ENCODE data around the gene CD44. TPM values are rescaled to one million over a fixed set of nuclear protein-coding genes. Genes with fewer than 3 reads are reported as not detected.
"Not testable (repeated sequence)": the region's sequence is repeated elsewhere in the genome, so short reads cannot be mapped to it uniquely, and the experiment has no call there.

The CD44 gene
- total RNA-seq = 356 TPM

DNA sequence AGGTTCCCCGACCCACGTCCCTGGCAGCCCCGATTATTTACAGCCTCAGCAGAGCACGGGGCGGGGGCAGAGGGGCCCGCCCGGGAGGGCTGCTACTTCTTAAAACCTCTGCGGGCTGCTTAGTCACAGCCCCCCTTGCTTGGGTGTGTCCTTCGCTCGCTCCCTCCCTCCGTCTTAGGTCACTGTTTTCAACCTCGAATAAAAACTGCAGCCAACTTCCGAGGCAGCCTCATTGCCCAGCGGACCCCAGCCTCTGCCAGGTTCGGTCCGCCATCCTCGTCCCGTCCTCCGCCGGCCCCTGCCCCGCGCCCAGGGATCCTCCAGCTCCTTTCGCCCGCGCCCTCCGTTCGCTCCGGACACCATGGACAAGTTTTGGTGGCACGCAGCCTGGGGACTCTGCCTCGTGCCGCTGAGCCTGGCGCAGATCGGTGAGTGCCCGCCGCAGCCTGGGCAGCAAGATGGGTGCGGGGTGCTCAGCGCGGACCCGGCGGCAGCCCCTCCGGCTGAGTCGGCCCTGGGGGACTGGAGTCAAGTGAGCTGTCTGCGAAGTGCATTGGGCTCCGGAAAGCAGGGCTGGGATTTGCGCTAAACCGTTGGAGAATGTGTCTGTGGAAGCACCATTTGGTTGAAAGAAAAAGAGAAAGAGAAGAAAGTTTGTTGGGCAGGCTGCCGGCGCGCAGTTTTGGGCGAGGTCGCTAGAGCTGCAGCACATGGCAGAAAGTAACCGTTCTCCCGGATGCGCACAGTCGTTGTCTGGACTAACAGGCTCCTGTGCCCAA lies at the start of gene CD44:
CD44 (plus strand) TSS at position 229 of the 779 bp plus-strand sequence; CDS start at position 362, 133 bp downstream.
- peak; percentile 64 for DNase-seq (ENCODE audit: low spot score)

DNA sequence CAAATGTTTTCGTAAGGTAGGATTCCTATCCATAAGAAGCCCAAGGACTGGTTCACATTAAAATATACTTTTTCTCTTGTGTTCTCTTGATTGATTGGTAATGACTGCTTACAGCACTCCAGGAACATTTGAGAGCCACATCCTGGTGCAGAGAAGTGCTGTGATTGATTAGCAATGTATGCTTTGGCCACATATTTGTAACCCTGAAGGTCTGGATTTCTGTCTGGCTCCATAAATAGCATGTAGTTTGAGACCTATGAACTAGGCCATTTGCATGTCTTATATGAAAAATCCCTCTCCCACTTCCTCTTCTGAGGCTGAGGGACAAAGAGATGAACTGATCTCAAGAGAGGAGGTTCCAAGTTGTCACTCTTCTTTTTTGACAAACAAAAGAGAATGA lies 49.3 kb upstream of the CD44 start:
- no peak for DNase-seq (ENCODE audit: low spot score)

GRCh38 chr11:35090125-35090524 lies 48.8 kb upstream of the CD44 start:
- no peak for DNase-seq (ENCODE audit: low spot score)

GRCh38 chr11:35090991-35091390 lies 48.0 kb upstream of the CD44 start:
- DNase-seq (ENCODE audit: low spot score) = not testable (repeated sequence)

DNA sequence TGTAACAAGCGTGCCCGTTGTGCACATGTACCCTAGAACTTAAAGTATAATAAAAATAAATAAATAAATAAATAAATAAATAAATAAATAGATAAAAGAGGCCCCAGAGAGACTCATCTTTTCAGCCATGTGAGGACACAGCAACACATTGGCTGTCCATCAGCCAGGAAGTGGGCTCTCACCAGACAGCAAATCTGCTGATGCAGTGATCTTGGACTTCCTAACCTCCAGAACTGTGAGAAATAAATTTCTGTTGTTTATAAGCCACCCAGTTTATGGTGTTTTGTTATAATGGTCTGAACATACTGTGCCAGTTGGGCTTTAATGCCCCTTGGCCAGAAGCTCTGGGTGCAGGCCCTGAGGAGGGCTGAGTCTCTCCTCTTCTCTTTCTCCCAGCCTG lies 42.2 kb upstream of the CD44 start:
- DNase-seq (ENCODE audit: low spot score) = no peak

DNA sequence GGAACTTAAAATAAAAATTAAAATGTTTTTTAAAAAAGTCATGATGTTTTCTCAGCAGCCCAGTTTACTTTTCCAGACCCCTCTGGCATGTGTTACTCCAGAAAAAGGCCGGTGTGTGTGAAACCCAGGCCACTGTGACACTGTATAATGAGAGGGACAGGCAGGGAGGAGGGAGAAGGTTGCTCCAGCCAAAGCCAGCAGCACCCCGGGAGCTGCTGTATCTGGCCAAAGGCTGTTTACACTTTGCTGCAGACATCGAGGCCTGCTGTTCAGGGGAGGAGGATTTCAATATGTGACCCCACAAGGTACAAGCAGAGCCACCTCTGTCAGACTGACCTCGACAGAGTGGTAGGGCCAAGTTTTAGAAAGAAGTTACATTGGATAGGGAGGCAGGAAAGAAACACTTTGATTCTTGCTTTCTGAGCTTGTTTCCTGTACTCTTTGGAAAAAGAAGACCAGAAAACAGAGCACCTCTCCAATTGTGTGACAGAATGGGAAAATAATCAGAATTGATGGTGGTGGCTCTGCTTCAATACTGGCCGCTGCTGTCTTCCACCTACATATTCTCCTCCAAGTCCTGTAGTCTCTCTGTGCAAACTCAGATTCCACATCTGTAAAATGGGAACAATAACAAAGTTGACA lies 41.0 kb upstream of the CD44 start:
- DNase-seq (ENCODE audit: low spot score) = no peak

DNA sequence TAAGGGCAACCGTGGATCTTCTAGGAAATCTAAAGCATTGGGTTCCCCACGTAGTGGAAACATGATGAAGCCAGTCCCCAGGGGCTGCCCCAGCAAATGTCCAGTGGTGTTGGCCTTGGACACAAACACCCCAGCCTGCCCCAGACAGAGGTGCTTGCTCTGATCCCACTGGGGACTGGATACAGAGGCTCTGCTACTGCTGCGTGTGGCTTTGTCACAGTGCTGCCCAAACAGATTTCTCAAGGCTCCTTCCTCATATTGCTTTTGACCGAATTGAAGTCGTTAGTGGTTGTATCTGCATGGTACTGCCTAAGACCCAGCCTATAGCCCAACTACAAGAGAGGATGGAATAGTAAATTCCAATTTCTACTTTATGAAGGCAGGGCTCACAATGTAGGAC lies 40.1 kb upstream of the CD44 start:
- DNase-seq (ENCODE audit: low spot score) = no peak

- DNase-seq (ENCODE audit: low spot score) = no peak
Observed at GRCh38 chr11:35099278-35100012, 39.5 kb upstream of the CD44 start.

- DNase-seq (ENCODE audit: low spot score) = no peak
Observed at GRCh38 chr11:35100013-35100383, 39.0 kb upstream of the CD44 start.

DNA sequence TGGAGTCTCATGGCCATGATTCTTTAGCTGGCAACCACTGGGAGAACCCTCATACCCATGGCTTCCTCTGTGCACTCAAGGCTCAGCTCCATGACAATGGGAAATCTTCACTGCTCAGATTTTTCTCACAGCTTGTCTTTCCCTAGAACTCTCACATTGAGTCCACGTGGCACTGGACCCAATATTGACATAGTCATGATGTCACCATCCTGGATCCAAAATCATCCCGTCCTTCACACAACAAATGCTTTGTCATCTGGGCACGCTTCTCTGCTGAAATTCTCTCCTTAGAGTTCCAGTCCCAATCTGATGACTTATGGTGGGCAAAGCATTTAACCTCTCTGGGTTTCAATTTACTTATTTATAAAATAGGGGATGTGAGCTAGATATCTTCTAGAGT lies 37.7 kb upstream of the CD44 start:
- DNase-seq (ENCODE audit: low spot score) = no peak

DNA sequence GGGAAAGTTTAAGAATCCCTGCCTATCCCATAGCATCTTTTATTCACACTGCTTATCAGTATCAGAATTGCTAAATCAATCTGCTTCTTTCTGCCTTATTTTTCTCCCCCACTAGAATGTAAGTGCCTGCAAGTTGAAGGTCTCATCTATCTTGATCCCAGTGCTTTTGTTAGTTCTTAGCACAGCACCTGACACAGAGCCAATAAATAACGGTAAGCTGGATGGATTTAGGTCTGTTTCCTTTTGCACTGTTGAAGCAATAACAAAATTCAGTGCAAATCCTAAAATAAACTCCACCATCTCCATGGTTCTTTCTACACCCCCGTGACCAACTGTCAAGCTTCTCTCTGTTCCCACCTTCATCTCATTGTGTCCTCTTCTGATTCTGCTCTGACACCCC lies 36.7 kb upstream of the CD44 start:
- DNase-seq (ENCODE audit: low spot score) = no peak

DNA sequence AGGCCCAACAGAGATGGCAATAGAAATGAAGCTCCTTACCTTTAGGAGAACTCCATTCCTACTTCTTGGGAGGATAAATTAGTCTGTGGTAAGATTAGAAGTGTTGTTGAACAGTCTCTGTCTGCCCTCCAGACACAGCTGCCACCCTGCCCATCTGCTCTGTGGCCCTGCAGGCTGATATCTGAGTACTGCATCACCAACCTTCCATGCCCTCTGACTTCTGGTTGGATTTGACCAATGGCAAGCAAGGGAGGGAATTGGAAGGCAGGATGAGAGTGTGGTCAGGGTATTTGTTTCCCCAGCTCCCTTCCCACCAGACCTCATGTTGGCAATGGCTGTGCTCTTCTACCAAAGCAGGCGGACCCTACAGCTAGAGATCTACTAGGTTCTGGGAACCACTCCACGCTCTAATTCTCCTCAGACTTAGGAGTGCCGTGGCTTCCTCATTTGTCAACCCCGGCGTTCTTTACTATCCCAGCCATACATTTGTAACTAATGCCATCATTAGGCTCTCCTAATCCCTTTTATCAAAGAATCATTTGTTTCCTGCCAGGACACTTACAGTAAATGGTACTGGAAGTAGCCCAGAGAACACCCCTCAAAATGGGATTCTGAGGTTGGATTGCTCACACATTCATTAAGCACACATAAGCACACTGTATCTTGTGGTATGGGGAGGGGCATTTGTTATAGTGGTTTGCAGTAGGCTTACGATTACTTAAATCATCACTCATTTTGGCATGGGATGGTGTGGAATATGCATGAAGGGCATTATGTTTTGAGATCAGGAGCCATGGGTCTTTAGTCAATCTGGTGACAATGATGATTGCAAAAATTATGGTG lies 35.4 kb upstream of the CD44 start:
- DNase-seq (ENCODE audit: low spot score) = no peak

DNA sequence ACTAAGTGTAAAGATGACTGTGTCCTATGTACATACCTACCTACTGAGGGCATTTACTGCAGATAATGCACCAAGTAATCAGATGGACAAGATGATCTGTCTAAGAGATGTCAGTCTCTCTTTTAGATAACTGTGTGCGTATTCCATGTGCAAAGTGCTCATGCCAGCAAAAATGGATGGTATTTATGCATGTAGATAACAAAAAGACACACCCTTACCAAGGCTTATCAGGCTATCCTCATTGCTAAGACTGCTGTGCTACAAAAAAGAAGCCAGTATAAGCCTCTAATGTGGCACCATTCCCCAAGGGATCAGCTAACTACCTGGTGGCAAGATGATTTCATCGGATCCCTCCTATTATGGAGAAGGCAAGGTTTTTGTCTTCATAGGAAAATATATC lies 34.3 kb upstream of the CD44 start:
- no peak for DNase-seq (ENCODE audit: low spot score)

DNA sequence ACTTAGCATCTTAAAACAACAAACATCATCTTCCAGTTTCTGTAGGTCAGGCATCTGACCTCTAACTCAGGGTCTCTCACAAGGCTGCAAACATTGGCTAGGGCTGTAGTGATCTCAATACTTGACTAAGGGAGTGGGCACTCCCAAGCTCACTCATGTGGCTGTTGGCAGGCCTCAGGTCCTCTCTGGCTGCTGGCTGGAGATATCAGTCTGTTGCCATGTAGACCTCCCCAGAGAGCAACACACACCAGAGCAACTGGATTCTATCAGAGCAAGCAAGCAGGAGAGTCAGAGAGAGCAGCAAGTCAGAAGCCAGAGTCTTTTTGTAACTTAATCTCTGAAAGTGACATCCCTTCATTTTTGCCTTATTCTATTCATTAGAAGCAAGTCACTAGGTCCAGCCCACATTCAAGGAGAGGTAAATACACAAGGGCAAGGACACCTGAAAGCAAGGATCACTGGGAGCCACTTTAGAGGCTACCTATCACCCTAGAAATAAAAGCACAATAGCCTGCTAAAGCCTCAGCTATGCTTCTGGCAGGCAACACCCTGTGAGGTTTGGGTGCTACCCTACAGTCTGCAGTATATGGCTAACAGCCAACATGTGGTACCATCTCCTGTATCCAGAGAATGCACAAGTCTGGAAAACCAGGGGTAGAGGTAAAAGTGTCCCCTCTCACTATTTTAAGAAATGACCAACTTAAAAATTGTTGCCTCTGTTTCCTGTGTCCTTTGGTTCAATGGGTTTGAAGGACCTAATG lies 33.5 kb upstream of the CD44 start:
- DNase-seq (ENCODE audit: low spot score) = peak; percentile 21

- DNase-seq (ENCODE audit: low spot score) = no peak
Observed at GRCh38 chr11:35106595-35106994, 32.4 kb upstream of the CD44 start.

DNA sequence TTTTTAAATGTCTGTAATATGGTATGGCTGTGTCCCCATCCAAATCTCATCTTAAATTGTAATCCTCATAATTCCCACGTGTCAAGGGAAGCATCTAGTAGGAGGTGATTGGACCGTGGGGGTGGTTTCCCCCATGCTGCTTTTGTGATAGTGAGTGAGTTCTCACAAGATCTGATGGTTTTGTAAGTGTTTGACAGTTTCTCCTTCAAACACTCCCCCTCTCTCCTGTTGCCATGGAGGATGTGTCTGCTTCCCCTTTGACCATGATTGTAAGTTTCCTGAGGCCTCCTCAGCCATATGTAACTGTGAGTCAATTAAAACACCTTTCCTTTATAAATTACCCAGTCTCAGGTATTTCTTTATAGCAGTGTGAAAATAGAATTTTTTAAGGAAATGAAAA lies 31.1 kb upstream of the CD44 start:
- no peak for DNase-seq (ENCODE audit: low spot score)

DNA sequence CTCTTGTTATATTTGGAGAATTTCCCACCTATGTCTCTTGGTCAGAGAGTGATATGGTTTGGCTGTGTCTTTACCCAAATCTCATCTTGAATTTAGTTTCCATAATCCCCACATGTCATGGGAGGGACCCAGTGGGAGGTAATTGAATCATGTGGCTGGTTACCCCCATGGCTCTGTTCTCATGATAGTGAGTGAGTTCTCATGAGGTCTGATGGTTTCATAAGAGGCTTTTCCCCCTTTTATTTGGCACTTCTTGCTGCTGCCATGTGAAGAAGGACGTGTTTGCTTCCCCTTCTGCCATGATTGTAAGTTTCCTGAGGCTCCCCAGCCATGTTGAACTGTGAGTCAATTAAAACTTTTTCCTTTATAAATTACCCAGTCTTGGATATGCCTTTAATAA lies 30.6 kb upstream of the CD44 start:
- DNase-seq (ENCODE audit: low spot score) = not testable (repeated sequence)

DNA sequence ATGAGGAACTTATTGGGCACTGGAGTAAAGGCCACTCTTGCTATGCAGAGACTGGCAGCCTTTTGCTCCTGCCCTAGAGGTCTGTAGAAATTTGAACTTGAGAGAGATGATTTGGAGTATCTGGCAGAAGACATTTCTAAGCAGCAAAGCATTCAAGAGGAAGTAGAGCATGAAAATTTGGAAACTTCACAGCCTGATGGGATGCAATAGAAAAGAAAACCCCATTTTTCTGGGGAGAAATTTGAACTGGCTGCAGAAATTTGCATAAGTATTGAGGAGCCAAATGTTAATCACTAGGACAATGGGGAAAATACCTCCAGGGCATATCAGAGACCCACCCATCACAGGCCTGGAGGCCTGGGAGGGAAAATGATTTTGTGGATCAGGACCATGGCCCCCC lies 29.9 kb upstream of the CD44 start:
- DNase-seq (ENCODE audit: low spot score) = no peak

GRCh38 chr11:35109827-35110226 lies 29.1 kb upstream of the CD44 start:
- no peak for DNase-seq (ENCODE audit: low spot score)

- no peak for DNase-seq (ENCODE audit: low spot score)
Observed at GRCh38 chr11:35111161-35112055, 27.6 kb upstream of the CD44 start.

All from mucosa of gallbladder (tissue), 1 donor.